ENCODE results near the gene NBR1. TPM values are rescaled to one million over a fixed set of nuclear protein-coding genes. Genes with fewer than 3 reads are reported as not detected.
"Not testable (repeated sequence)": the region's sequence is repeated elsewhere in the genome, so short reads cannot be mapped to it uniquely, and the experiment has no call there.

Gene NBR1
- total and polyA plus RNA-seq, 9 donors: 58.2 to 124 (median 78.6) TPM

DNA sequence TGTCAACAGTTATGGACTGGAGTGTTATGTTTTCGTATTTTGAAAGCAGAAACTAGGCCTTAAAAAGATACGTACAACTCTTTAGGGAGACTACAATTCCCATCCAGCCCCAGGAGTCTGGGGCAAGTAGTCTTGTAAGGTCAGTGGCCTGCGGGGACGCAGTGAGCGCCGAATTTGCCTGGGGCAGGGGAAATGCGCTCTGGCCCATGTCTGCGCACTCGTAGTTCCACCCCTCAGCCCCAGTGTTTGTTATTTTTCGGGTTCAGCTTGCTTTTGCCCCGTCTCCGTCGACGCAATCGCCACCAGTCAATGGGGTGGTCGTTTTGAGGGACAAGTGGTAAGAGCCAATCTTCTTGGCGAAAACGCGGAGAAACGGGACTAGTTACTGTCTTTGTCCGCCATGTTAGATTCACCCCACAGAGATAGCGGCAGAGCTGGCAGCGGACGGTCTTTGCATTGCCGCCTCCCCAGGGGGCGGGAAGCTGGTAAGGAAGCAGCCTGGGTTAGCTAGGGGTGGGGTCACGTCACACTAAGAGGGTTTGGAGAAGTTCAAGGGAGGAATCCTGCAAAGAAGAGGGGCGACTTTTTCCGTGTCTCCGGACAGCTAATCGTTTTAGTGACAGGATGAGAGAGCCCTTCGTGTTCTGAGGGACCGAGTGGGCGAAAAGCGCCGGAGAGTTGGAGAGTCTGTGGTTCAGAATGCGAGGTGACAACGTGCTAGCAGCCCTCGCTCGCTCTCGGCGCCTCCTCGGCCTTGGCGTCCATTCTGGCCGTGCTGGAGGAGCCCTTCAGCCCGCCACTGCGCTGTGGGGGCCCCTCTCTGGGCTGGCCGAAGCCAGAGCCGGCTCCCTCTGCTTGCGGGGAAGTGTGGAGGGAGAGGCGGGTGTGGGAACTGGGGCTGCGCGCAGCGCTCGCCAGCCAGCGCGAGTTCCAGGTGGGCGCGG lies 44.8 kb upstream of the NBR1 start:
- WGBS, 3 donors: 78 to 85% (median 80%) methylated on average over 59 of the region's 59 CpGs
- TF ChIP-seq EP300 (IDR thresholded peaks at IDR 0.05): no peak
- TF ChIP-seq, protein P1, sequence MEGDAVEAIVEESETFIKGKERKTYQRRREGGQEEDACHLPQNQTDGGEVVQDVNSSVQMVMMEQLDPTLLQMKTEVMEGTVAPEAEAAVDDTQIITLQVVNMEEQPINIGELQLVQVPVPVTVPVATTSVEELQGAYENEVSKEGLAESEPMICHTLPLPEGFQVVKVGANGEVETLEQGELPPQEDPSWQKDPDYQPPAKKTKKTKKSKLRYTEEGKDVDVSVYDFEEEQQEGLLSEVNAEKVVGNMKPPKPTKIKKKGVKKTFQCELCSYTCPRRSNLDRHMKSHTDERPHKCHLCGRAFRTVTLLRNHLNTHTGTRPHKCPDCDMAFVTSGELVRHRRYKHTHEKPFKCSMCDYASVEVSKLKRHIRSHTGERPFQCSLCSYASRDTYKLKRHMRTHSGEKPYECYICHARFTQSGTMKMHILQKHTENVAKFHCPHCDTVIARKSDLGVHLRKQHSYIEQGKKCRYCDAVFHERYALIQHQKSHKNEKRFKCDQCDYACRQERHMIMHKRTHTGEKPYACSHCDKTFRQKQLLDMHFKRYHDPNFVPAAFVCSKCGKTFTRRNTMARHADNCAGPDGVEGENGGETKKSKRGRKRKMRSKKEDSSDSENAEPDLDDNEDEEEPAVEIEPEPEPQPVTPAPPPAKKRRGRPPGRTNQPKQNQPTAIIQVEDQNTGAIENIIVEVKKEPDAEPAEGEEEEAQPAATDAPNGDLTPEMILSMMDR (IDR thresholded peaks at IDR 0.05): no peak
- no peak for TF ChIP-seq POLR2A (IDR thresholded peaks at IDR 0.05)
- peak in 3 of 5 donors; percentile 33 to 47 (median 40) for DNase-seq

DNA sequence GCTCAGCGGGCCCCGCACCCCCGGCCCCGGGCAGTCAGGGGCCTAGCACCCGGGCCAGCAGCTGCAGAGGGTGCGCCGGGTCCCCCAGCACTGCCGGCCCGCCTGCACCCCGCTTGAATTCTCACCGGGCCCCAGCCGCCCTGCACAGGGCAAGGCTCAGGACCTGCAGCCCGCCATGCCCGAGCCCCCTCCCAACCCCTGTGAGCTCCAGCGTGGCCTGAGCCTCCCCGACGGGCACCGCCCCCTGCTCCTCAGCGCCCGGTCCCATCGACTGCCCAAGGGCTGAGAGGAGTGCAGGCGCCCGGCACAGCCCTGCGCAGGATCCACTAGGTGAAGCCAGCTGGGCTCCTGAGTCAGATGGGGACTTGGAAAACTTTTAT lies 44.1 kb upstream of the NBR1 start:
- intact Hi-C loops (cut with DNase I): loop anchor here in 2 of 4 donors (5.0 kb wide), 2 partner anchors 100 to 105 kb away; partner anchors contain the start of genes RND2 (in 1 of the 2) and VAT1 (in 1 of the 2)
- WGBS, 3 donors: 95 to 97% (median 95%) methylated on average over 23 to 24 of the region's 24 CpGs
- no peak for DNase-seq

More for the DNA sequence above, 44.8 kb upstream of the NBR1 start:
- H3K27me3 ChIP-seq: no peaks in the 10 kb centered on the region
- intact Hi-C loops (cut with DNase I): loop anchor here in 2 of 4 donors (5.0 kb wide), 2 partner anchors 99 to 104 kb away; partner anchors contain the start of genes RND2 (in 1 of the 2) and VAT1 (in 1 of the 2)
- H3K9me3 ChIP-seq: no peaks in the 10 kb centered on the region
- H3K4me1 ChIP-seq (ENCODE audit: insufficient read depth): peaks cover 8% of the 10 kb centered on the region
- peak overlapping the region; percentile 56 for H3K4me3 ChIP-seq
- H3K36me3 ChIP-seq: no peaks in the 10 kb centered on the region
- peak overlapping the region in 1 of 2 donors; percentile 78 for H3K27ac ChIP-seq

GRCh38 chr17:43127333-43127876 lies 43.6 kb upstream of the NBR1 start:
- not testable (repeated sequence) for H3K27ac ChIP-seq; H3K27me3 ChIP-seq; H3K36me3 ChIP-seq; H3K4me1 ChIP-seq (ENCODE audit: insufficient read depth); H3K9me3 ChIP-seq; DNase-seq; H3K4me3 ChIP-seq
- WGBS, 3 donors: 87 to 91% (median 87%) methylated on average over 6 of the region's 6 CpGs
- intact Hi-C loops (cut with DNase I): loop anchor here in 2 of 4 donors (5.0 kb wide), 2 partner anchors 100 to 105 kb away; partner anchors contain the start of genes RND2 (in 1 of the 2) and VAT1 (in 1 of the 2)

More for the DNA sequence above, 44.1 kb upstream of the NBR1 start:
- Histone ChIP-seq H3K36me3 (no peaks in the 10 kb centered on the region), H3K4me3 (no peak overlapping the region), H3K27ac (no peak overlapping the region), H3K9me3 (no peaks in the 10 kb centered on the region), H3K4me1 (ENCODE audit: insufficient read depth) (peaks cover 8% of the 10 kb centered on the region), H3K27me3 (no peaks in the 10 kb centered on the region)
- TF ChIP-seq, protein P1 (IDR thresholded peaks at IDR 0.05): no peak
- TF ChIP-seq EP300 (IDR thresholded peaks at IDR 0.05) (no peak), POLR2A (IDR thresholded peaks at IDR 0.05) (no peak)

- Histone ChIP-seq H3K4me1 (ENCODE audit: insufficient read depth) (peaks cover 8% of the 10 kb centered on the region), H3K36me3 (no peaks in the 10 kb centered on the region), H3K27ac (peak overlapping the region; percentile 4 to 63), H3K4me3 (no peak overlapping the region), H3K27me3 (no peaks in the 10 kb centered on the region), H3K9me3 (no peaks in the 10 kb centered on the region)
- intact Hi-C loops (cut with DNase I): loop anchor here in 2 of 4 donors (5.0 to 10.0 kb wide), 3 partner anchors 85 to 107 kb away; partner anchors contain the start of genes RND2 (in 1 of the 2), TMEM106A (in 1 of the 2) and VAT1 (in 1 of the 2)
- 10 to 25% (median 11%) methylated on average over 11 of the region's 11 CpGs for WGBS, 3 donors
- DNase-seq: no peak
- TF ChIP-seq, protein P1 (IDR thresholded peaks at IDR 0.05): no peak
- TF ChIP-seq EP300 (IDR thresholded peaks at IDR 0.05): no peak
- no peak for TF ChIP-seq POLR2A (IDR thresholded peaks at IDR 0.05)
Observed at GRCh38 chr17:43129671-43130010, 41.4 kb upstream of the NBR1 start.

All from ovary (tissue), 9 donors.